Right lobe of liver (tissue), 4 donors: ENCODE results near the gene SPATS2L.

Experiments used
- POLR2A ChIP-seq: fragments of 450-650 bp; IDR thresholded peaks from one replicate; pipeline ENCODE4 v1.6.1; 2017; ENCODE audit warnings: antibody characterized with exemption, mild to moderate bottlenecking
- TF ChIP-seq, protein P1 (sequence below), 4 donors: fragments of 200-600 bp in 3 of 4; fragments of 450-650 bp in 1 of 4; IDR thresholded peaks; one replicate each; pipeline versions ENCODE4 v1.5.1 to v1.8.0; 2016 to 2022; ENCODE audit warnings: antibody characterized with exemption in 4 of 4, mild to moderate bottlenecking in 2 of 4
- donor health status: DM: no; HTN: no; CAD: no.
- donor health status: DM: no; HTN: no; CAD: no.
- donor health status: DM: no; HTN: yes; CAD: no.

DNA sequence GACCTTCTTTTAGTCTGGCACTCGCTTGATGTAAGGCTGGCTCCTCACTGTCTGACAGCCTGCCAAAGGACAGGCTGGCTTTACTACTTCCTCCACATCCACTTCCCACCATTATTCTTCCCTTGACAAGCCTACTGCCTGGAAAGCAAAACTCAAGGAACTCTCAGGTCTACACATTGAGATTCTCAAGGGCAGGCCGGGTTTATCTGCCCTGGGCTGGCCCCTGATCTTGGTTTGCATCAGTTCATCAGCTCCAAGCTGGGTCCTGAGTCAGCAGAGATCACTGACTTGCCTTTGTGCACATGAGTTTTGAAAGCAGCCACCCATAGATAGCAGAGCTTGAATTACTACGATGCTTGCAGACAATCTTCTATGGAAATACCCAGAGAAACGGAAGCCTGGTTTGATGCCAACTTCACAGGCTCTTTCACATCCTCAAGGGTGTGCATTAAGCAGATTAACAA is 149.5 kb downstream of the SPATS2L start:
- TF ChIP-seq, protein P1, sequence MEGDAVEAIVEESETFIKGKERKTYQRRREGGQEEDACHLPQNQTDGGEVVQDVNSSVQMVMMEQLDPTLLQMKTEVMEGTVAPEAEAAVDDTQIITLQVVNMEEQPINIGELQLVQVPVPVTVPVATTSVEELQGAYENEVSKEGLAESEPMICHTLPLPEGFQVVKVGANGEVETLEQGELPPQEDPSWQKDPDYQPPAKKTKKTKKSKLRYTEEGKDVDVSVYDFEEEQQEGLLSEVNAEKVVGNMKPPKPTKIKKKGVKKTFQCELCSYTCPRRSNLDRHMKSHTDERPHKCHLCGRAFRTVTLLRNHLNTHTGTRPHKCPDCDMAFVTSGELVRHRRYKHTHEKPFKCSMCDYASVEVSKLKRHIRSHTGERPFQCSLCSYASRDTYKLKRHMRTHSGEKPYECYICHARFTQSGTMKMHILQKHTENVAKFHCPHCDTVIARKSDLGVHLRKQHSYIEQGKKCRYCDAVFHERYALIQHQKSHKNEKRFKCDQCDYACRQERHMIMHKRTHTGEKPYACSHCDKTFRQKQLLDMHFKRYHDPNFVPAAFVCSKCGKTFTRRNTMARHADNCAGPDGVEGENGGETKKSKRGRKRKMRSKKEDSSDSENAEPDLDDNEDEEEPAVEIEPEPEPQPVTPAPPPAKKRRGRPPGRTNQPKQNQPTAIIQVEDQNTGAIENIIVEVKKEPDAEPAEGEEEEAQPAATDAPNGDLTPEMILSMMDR (IDR thresholded peaks at IDR 0.05), result no peak
- TF ChIP-seq POLR2A, result no peak
